AG09309 (cell line): ENCODE results near the gene FAM20A.

Experiments used
- DNase-seq: peaks from one replicate; pipeline ENCODE4 v3.0.0-alpha.2; 2010; ENCODE audit warnings: low read depth
- H3K4me3 ChIP-seq: 2 replicates; pipeline ENCODE4 v1.5.1; 2011; ENCODE audit warnings: mild to moderate bottlenecking, low read depth, low read length, moderate library complexity; ENCODE audit not compliant: control insufficient read depth
- TF ChIP-seq, protein P1 (sequence below): IDR thresholded peaks from 2 replicates; pipeline ENCODE4 v1.5.1; 2011; ENCODE audit warnings: mild to moderate bottlenecking, low read depth, low read length, inconsistent platforms; ENCODE audit not compliant: insufficient read depth, control insufficient read depth; ENCODE audit errors: missing control alignments

The FAM20A gene

DNA sequence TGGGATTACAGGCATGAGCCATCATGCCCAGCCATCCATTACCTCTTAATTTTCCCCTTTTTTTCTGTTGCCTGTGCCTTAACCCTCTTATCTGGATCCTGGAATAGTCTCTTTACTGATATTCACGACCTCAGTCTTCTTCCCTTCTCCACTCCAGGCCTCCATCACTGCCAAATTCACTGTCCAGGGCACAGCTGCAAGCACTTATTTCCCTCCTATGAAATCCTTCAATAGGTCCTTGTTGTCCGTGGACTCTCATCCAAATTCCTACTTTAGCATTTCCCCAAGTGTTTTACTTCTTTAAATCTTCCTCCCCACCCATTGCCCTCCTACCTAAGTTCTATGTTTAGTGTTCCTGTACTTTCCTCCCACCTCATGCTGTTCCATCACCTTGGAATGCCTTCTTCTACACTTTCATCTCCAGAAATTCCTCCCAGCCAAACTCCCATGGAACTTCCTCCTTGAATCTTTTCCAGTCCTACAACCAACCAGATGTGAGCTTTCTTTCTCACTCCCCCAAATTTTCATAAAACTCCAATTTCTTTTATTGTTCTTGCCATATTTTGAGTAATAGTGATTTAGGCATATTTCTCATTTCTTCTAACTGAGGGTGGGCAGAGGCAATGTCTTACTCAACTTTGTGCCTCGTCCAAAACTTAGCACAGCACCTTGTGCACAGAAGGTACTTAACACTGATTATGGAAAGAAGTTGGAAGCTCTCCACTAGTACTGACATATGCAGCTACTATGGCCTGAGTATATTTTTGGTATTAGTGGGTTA, 35.3 kb downstream of the FAM20A start:
- peak; percentile 38 for DNase-seq
- TF ChIP-seq, protein P1, sequence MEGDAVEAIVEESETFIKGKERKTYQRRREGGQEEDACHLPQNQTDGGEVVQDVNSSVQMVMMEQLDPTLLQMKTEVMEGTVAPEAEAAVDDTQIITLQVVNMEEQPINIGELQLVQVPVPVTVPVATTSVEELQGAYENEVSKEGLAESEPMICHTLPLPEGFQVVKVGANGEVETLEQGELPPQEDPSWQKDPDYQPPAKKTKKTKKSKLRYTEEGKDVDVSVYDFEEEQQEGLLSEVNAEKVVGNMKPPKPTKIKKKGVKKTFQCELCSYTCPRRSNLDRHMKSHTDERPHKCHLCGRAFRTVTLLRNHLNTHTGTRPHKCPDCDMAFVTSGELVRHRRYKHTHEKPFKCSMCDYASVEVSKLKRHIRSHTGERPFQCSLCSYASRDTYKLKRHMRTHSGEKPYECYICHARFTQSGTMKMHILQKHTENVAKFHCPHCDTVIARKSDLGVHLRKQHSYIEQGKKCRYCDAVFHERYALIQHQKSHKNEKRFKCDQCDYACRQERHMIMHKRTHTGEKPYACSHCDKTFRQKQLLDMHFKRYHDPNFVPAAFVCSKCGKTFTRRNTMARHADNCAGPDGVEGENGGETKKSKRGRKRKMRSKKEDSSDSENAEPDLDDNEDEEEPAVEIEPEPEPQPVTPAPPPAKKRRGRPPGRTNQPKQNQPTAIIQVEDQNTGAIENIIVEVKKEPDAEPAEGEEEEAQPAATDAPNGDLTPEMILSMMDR = no peak
- no peak overlapping the region for H3K4me3 ChIP-seq

DNA sequence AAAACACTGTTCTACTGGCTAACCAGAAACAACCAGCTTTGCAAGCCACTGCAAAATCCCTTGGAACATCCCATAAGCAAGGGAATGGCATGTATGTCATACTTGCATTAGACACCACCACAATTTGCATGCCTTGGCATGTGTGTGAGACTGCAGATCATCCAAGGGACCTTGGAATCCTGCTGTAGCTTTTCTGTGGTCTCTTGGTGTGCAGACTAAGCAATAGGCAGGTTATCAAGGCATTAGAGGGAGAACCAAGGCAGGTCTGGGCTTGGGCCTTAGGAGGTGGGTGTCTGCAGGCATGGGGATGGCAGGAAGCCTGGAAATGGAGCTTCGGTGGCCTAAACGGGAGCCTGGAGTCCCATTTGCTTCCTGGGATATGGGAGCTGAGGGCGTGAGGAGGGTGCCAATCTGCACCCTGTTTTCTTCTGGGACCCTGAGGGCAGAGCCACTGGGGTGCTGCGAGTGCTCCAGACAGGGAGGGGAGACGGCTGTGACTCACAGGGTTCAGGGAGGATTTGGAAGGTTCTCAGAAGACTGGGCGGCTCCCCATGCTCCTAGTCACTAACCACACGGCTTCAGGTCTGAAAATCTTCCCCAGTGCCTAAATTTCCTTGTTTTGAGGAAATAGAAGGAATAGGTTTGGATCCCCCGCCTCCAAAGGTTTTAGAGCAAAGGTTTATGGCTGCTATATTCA, 36.6 kb downstream of the FAM20A start:
- no peak overlapping the region for H3K4me3 ChIP-seq
- TF ChIP-seq, protein P1 = no peak
- no peak for DNase-seq

DNA sequence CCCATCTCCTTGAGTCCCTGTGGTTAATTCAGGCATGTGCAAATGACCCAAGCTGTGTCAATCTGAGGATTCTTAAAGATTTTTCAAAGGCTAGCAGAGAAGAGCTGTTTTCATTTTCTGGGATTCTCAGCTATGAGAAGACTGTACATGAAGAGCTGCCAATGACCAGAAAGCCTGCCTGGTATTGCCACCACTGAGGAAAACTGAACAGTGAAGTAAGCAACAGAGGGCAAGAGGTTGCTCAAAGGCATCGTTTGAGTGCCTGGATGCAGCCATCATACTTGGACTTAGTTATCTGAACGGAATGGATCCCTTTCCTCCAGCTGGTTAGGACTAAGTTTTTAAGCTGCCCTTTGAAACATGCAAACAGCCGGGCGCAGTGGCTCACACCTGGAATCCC, 38.4 kb downstream of the FAM20A start:
- H3K4me3 ChIP-seq = no peak overlapping the region
- no peak for DNase-seq
- TF ChIP-seq, protein P1 = no peak

DNA sequence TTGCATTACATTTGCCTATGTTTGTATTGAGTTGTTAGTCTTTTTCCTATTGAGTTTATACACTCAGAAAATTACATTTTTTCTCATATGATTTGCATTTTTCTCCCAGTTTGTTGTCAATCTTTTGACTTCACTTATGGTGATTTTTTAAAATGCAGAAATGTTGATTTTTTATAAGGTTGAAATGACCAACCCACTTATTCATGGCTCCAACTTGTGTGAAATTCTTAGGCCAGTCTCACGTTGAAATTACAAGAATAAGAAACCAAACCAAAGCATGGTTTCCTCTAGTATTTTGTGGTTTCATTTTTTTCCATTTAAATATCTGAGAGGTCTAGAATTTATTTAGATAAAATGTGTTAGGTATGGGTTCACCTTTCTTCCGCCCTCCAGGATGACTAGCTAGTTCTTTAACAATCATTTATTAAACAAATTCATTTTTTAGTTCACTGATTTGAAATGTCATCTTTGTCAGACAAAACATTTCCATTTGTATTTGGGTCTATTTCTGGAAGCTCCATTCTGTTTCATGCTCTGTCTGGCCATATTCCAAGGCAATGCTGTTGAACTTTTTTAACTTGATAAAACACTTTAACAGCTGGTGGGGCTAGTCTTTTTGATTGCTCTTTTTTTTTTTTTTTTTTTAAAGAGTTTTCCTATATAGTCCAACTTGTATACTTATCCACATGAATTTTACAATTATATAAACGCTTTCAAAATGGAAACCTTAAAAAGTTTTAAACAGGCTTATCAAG, 40.0 kb downstream of the FAM20A start:
- TF ChIP-seq, protein P1 = no peak
- DNase-seq = no peak
- H3K4me3 ChIP-seq = no peak overlapping the region

DNA sequence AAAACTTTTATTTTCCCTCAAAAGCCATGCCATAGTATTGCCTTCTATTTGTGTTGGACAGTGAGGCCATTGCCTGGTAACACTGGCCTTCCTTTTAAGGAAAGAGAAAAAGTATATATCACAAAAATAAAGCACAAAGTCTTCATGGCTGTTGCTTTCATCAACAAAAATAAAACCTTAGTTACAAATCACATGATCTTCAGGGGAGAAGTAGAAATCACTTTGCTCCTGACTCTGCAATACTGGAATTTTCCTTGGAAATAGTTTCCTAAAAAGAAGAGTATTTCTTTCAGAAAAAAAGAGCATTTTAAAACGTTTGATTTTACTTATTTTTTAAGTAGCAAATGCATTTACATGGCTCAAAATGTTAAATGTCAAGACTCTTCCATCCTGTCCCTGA, 41.9 kb downstream of the FAM20A start:
- no peak for DNase-seq
- no peak overlapping the region for H3K4me3 ChIP-seq
- TF ChIP-seq, protein P1 = no peak

DNA sequence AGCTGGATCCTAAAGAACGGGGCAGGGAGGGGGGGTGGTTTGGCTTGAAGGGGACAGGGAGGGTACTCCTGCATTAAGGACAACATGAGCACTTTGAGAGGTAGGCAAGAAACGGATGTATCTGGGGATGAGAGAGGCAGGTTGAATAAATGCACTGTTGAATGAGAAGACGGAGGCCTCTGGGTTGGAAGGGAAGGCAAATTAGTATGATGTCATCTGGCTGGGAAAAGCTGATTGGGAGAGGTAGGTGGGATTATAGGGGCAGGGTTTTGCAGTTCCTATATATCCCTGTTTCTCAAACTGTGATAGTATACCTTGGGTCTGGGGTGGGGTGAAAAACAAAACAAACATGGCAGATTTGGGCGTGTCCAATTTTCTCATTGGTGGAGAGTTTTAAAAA, 44.6 kb downstream of the FAM20A start:
- TF ChIP-seq, protein P1 = no peak
- H3K4me3 ChIP-seq = no peak overlapping the region
- DNase-seq = no peak
